K562 (cell line): ENCODE results near the gene ODC1.

Experiments used
- ADNP ChIP-seq: fragments of 200-800 bp; sonication (Bioruptor generic); IDR thresholded peaks from 2 replicates; pipeline ENCODE4 v1.6.1; 2016; ENCODE audit warnings: missing genetic modification characterization, missing compliant biosample characterization
- BCL6 ChIP-seq: fragments of 250-450 bp; sonication (Bioruptor Pico); IDR thresholded peaks from 2 replicates; pipeline ENCODE4 v1.4.0; 2020
- CEBPB ChIP-seq: fragments of 450-650 bp; IDR thresholded peaks from 2 replicates; pipeline ENCODE4 v1.6.1; 2016; ENCODE audit warnings: missing genetic modification characterization, missing compliant biosample characterization
- EZH2 ChIP-seq: IDR thresholded peaks from 2 replicates; pipeline ENCODE4 v1.6.1; 2012; ENCODE audit warnings: low read depth, mild to moderate bottlenecking, inconsistent platforms, low read length, borderline replicate concordance
- GABPB1 ChIP-seq: sonication (generic); formaldehyde crosslinking; IDR thresholded peaks from 2 replicates; pipeline ENCODE4 v1.8.0; 2022; ENCODE audit warnings: mild to moderate bottlenecking, missing genetic modification reagents
- HMG20A ChIP-seq: fragments of 450-650 bp; formaldehyde crosslinking; conservative IDR thresholded peaks from 2 replicates; pipeline ENCODE4 v1.4.0; 2020; ENCODE audit warnings: mild to moderate bottlenecking, mixed read lengths
- PHF8 ChIP-seq: fragments of 200-600 bp; sonication (generic); IDR thresholded peaks from 2 replicates; pipeline ENCODE4 v1.6.1; 2012; ENCODE audit warnings: mixed run types, mild to moderate bottlenecking, inconsistent platforms, low read length, moderate library complexity, borderline replicate concordance
- POLR2AphosphoS5 ChIP-seq: IDR thresholded peaks from 2 replicates; pipeline ENCODE4 v1.6.1; 2011; ENCODE audit warnings: mild to moderate bottlenecking, low read depth, low read length, moderate library complexity; ENCODE audit not compliant: control insufficient read depth, insufficient read depth
- RBM15 ChIP-seq: fragments of 200-400 bp; formaldehyde crosslinking; IDR thresholded peaks from 2 replicates; pipeline ENCODE4 v1.6.1; 2018; ENCODE audit warnings: mild to moderate bottlenecking, low read length, moderate library complexity; ENCODE audit not compliant: insufficient read depth
- TFAM ChIP-seq: fragments of 250-450 bp; sonication (Bioruptor Pico); conservative IDR thresholded peaks from 2 replicates; pipeline ENCODE4 v1.5.0; 2021; ENCODE audit warnings: mild to moderate bottlenecking, moderate library complexity
- ZFP36 ChIP-seq: fragments of 150-350 bp; IDR thresholded peaks from 2 replicates; pipeline ENCODE4 v1.6.1; 2018; ENCODE audit warnings: low read length, low read depth; ENCODE audit not compliant: partially characterized antibody
- TF ChIP-seq, protein P1 (sequence below): IDR thresholded peaks from 3 replicates; pipeline ENCODE4 v1.6.1; 2011; ENCODE audit warnings: borderline replicate concordance, mild to moderate bottlenecking; ENCODE audit not compliant: insufficient read length, insufficient read depth
- TF ChIP-seq, protein P2 (sequence below), 3 experiments: IDR thresholded peaks in 2 of 3; conservative IDR thresholded peaks in 1 of 3; 2 replicates each; pipeline ENCODE4 v1.5.1; 2011 to 2012; ENCODE audit warnings: low read length in 3 of 3, mild to moderate bottlenecking in 3 of 3, control low read depth in 2 of 3, improper control_type of control experiment in 1 of 3, inconsistent platforms in 1 of 3, low read depth in 1 of 3, mixed read lengths in 1 of 3, moderate library complexity in 1 of 3; ENCODE audit not compliant: insufficient read depth in 2 of 3
- TF ChIP-seq, protein P3 (sequence below): fragments of 250-450 bp; sonication (Bioruptor Pico); IDR thresholded peaks from 2 replicates; pipeline ENCODE4 v1.8.0; 2021; ENCODE audit warnings: moderate library complexity, mild to moderate bottlenecking, inconsistent platforms

DNA sequence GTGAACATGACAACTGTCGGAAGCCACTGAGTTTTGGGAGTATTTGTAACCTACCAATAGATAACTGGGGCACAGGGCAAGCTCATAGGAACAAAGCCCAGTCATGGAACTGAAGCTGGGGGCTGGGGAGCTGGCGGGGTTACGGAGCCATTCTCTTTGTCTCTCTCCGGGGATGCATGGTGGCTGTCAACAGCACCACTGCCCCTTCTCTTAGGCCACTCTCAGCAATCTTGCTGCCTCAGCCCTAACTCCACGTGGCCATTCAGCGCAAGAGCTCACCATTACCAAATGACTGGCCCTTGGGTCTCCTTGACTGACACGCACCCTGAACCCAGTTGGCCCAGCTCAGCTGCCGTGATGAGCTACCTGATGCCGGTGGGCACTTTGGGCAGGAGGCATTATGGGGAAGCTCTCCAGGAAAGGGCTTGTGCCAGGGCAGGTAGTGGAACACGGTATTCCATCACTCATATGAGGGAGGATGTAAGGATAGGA, 33.6 kb upstream of the ODC1 start:
- TF ChIP-seq POLR2AphosphoS5 (no peak), PHF8 (no peak), GABPB1 (no peak), EZH2 (no peak), RBM15 (no peak), CEBPB (no peak), ZFP36 (no peak), TFAM (CRISPR knock-in tag) (no peak), BCL6 (CRISPR knock-in tag) (no peak), ADNP (tag) (no peak), HMG20A (CRISPR knock-in tag) (no peak)
- TF ChIP-seq, protein P1, sequence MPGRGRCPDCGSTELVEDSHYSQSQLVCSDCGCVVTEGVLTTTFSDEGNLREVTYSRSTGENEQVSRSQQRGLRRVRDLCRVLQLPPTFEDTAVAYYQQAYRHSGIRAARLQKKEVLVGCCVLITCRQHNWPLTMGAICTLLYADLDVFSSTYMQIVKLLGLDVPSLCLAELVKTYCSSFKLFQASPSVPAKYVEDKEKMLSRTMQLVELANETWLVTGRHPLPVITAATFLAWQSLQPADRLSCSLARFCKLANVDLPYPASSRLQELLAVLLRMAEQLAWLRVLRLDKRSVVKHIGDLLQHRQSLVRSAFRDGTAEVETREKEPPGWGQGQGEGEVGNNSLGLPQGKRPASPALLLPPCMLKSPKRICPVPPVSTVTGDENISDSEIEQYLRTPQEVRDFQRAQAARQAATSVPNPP = no peak
- TF ChIP-seq, protein P2, sequence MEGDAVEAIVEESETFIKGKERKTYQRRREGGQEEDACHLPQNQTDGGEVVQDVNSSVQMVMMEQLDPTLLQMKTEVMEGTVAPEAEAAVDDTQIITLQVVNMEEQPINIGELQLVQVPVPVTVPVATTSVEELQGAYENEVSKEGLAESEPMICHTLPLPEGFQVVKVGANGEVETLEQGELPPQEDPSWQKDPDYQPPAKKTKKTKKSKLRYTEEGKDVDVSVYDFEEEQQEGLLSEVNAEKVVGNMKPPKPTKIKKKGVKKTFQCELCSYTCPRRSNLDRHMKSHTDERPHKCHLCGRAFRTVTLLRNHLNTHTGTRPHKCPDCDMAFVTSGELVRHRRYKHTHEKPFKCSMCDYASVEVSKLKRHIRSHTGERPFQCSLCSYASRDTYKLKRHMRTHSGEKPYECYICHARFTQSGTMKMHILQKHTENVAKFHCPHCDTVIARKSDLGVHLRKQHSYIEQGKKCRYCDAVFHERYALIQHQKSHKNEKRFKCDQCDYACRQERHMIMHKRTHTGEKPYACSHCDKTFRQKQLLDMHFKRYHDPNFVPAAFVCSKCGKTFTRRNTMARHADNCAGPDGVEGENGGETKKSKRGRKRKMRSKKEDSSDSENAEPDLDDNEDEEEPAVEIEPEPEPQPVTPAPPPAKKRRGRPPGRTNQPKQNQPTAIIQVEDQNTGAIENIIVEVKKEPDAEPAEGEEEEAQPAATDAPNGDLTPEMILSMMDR (IDR thresholded peaks at IDR 0.05 in 2 of 3, conservative IDR thresholded peaks at IDR 0.05 in 1 of 3; ENCODE audit: insufficient read depth in 2 of 3, low read depth in 1 of 3, low read length in 3 of 3) = no peak
- TF ChIP-seq, protein P3, sequence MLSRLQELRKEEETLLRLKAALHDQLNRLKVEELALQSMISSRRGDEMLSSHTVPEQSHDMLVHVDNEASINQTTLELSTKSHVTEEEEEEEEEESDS (CRISPR knock-in tag) = no peak
